WERI-Rb-1 (cell line): ENCODE data around the gene PSAT1.

Experiments
- DNase-seq: peaks from one replicate; pipeline ENCODE4 v3.0.0-alpha.2; 2020
- H3K27ac ChIP-seq: fragments of 250-450 bp; sonication (Bioruptor Pico); 2 replicates; pipeline ENCODE4 v1.5.1; 2020; ENCODE audit warnings: mild to moderate bottlenecking, moderate library complexity
- H3K27me3 ChIP-seq: fragments of 250-450 bp; sonication (Bioruptor Pico); 2 replicates; pipeline ENCODE4 v1.5.1; 2021; ENCODE audit warnings: mild to moderate bottlenecking, low read depth, moderate library complexity; ENCODE audit not compliant: insufficient read depth, severe bottlenecking
- H3K36me3 ChIP-seq: fragments of 250-450 bp; sonication (Bioruptor Pico); 2 replicates; pipeline ENCODE4 v1.5.1; 2020; ENCODE audit warnings: mild to moderate bottlenecking, moderate library complexity
- H3K4me3 ChIP-seq: 2 replicates; pipeline ENCODE4 v1.5.1; 2011; ENCODE audit warnings: low read depth, mild to moderate bottlenecking, control low read depth, low read length
- H3K9me3 ChIP-seq: fragments of 250-450 bp; sonication (Bioruptor Pico); 2 replicates; pipeline ENCODE4 v1.5.1; 2021; ENCODE audit warnings: mild to moderate bottlenecking, moderate library complexity; ENCODE audit not compliant: severe bottlenecking
- CTCF ChIP-seq: IDR thresholded peaks from 2 replicates; pipeline ENCODE4 v1.5.1; 2011; ENCODE audit warnings: low read depth, mild to moderate bottlenecking, control low read depth, inconsistent platforms, low read length

PSAT1 gene

DNA sequence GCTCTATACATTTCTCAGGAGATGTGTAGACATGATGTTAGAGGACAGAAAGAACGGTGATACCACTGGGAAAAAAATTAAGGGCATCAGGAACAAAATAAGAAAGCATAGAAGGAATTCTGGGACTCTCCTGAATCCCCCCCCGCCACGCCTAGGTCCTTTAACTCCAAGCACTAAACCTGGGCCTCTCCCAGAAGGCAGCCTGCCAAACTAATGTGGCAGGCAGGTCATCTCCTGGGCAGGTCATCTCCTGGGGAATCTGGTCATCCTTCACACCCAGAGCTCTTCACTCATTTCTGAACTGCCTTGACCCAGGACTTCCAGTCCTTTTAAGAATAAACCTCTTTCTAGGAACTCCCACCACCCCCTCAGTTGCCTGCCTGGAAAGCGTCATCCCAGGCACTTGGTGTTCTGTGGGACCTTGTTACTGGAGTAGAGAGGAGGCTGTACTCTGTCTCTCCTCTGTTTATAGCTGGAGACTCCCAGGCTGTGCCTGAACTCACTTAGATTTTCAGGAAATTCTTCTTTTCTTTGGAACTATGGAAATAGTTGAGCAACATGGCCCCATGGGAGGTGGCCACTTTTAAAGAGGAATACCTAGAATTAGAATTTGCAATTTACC is 24.1 kb downstream of the PSAT1 start:
- no peak overlapping the region for H3K4me3 ChIP-seq
- no peaks in the 10 kb centered on the region for H3K36me3 ChIP-seq
- H3K9me3 ChIP-seq: no peaks in the 10 kb centered on the region
- no peaks in the 10 kb centered on the region for H3K27me3 ChIP-seq
- DNase-seq: no peak
- no peak for TF ChIP-seq CTCF
- H3K27ac ChIP-seq: no peak overlapping the region

DNA sequence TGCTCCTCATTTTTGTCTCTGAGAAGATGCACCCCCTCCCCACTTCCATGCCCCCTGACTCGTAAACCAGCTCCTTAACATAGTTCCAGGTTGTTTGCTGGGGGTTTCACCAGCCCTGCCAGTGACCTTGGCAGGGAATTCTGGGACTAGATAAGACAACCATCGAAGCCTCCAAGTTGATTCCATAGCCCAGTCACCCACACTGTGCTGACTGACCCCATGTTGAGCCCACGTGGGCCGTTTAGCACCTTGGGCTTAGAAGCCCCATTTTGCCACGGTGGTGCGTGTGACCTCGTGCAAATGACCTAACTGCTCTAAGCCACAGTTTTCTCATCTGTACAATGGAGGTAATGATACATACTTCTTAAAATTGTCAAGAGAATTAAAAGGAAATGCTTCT is 24.6 kb downstream of the PSAT1 start:
- H3K27ac ChIP-seq: no peak overlapping the region
- no peak for DNase-seq
- no peaks in the 10 kb centered on the region for H3K9me3 ChIP-seq
- H3K4me3 ChIP-seq: no peak overlapping the region
- no peak for TF ChIP-seq CTCF
- H3K36me3 ChIP-seq: no peaks in the 10 kb centered on the region
- H3K27me3 ChIP-seq: no peaks in the 10 kb centered on the region

DNA sequence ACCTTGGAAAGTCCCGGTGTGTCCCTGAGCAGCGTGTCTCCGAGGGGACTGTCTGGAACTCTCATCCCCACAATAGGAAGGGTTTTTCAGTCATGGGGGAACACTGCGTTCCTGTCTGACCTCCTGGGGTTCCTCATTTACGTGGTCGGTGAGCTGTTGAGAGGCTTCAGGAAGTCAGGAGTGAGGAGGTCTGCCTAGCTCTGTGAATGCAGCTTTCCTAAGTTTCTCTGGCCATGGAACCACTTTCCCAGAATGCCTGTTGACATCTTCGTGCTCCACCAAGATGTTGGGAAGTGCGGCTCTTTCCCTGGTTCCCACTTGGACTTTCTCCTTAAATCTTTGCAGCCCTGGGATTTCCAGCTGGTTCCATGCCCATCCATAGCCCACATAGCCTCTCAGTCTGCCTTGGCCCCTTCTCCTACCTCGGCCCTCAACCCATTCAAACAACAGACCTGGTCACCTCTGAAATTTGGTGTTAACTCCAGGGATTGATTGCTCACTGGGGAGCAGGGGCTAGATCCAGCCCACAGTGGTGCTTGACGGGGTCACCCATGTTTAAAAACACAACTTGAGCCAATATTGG is 27.2 kb downstream of the PSAT1 start:
- Histone ChIP-seq H3K9me3 (no peaks in the 10 kb centered on the region), H3K27ac (no peak overlapping the region), H3K36me3 (no peaks in the 10 kb centered on the region), H3K4me3 (no peak overlapping the region), H3K27me3 (no peaks in the 10 kb centered on the region)
- no peak for DNase-seq
- TF ChIP-seq CTCF: no peak

GRCh38 chr9:78324682-78325081 is 27.8 kb downstream of the PSAT1 start:
- H3K36me3 ChIP-seq: no peaks in the 10 kb centered on the region
- no peaks in the 10 kb centered on the region for H3K27me3 ChIP-seq
- DNase-seq: no peak
- H3K9me3 ChIP-seq: no peaks in the 10 kb centered on the region
- H3K27ac ChIP-seq: no peak overlapping the region
- no peak overlapping the region for H3K4me3 ChIP-seq
- no peak for TF ChIP-seq CTCF

DNA sequence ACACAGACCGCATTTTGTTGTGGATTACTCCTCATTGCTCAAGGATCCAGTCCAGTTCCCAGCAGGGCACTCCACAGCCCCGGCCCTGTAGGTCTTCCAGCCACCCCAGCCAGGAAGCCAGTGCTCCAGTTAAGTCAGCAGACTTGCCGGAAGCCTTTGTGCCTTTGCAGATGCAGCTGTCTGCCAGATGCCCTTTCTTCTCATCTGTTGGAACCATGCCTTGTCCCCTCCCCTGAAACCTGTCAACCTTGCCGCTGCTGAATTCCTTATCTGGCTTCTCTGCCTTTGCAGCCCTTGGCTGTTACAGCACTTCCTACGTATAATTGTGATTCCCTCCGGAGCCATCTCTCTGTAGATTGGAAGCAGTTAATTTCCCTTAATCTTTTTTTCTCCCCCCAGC is 28.4 kb downstream of the PSAT1 start:
- Histone ChIP-seq H3K27ac (no peak overlapping the region), H3K4me3 (no peak overlapping the region), H3K27me3 (no peaks in the 10 kb centered on the region), H3K9me3 (no peaks in the 10 kb centered on the region), H3K36me3 (no peaks in the 10 kb centered on the region)
- DNase-seq: no peak
- no peak for TF ChIP-seq CTCF

- no peak for DNase-seq
- Histone ChIP-seq H3K9me3 (no peaks in the 10 kb centered on the region), H3K27ac (no peak overlapping the region), H3K36me3 (no peaks in the 10 kb centered on the region), H3K4me3 (no peak overlapping the region), H3K27me3 (no peaks in the 10 kb centered on the region)
- no peak for TF ChIP-seq CTCF
Measured at GRCh38 chr9:78325846-78326360, 29.0 kb downstream of the PSAT1 start.
